Prostate gland (tissue), 2 donors: ENCODE results near the gene ABCA10.

ENCODE experiments used
- CTCF ChIP-seq, 4 experiments: fragments of 200-600 bp in 2 of 4; fragments of 450-650 bp in 2 of 4; sonication (generic) in 2 of 4; IDR thresholded peaks; 1 replicate in 3 of 4; 2 replicates in 1 of 4; pipeline ENCODE4 v1.5.1; 2016 to 2019; ENCODE audit warnings: antibody characterized with exemption in 4 of 4, mild to moderate bottlenecking in 2 of 4, moderate library complexity in 2 of 4
- POLR2A ChIP-seq: fragments of 450-650 bp; IDR thresholded peaks from one replicate; pipeline ENCODE4 v1.6.1; 2016; ENCODE audit warnings: antibody characterized with exemption, mild to moderate bottlenecking

- TF ChIP-seq CTCF (IDR thresholded peaks at IDR 0.05) (no peak), POLR2A (no peak)
These were observed 17.0 kb upstream of the ABCA10 start for GRCh38 chr17:69245617-69246016.
